OCI-LY7 (cell line): Measurements from ENCODE around the gene KCNN3. TPM values are rescaled to one million over a fixed set of nuclear protein-coding genes. Genes with fewer than 3 reads are reported as not detected.

ENCODE experiments used
- BruUV-seq: library from RNA; stranded (reverse); fragments of 400-500 nt; replicated peaks from 2 replicates; lab custom pipeline; 2021; lab: Mats Ljungman, UMichigan
- CTCF ChIA-PET: fragments of 300-600 bp; sonication (Branson Sonifier 250); formaldehyde crosslinking; loops from one replicate; lab custom pipeline; 2022; ENCODE audit warnings: antibody characterized with exemption; ENCODE audit not compliant: unreplicated experiment; lab: Charles Lee
- POLR2A ChIA-PET: fragments of 300-600 bp; sonication (Branson Sonifier 250); formaldehyde crosslinking; loops from one replicate; lab custom pipeline; 2022; ENCODE audit warnings: antibody characterized with exemption; lab: Charles Lee
- DNase-seq: peaks from one replicate; pipeline ENCODE4 v3.0.0-alpha.2; 2015; ENCODE audit warnings: low spot score
- H2AFZ ChIP-seq: fragments of 200-600 bp; sonication (generic), shearing (Covaris generic); 2 replicates; pipeline ENCODE4 v1.6.1; 2014; ENCODE audit warnings: mild to moderate bottlenecking, antibody characterized with exemption, low read length, moderate library complexity
- H3K27ac ChIP-seq: fragments of 200-600 bp; sonication (generic); 2 replicates; pipeline ENCODE4 v1.5.1; 2014; ENCODE audit warnings: mixed run types, low read depth, mild to moderate bottlenecking, moderate library complexity, low read length, inconsistent platforms; ENCODE audit not compliant: poor library complexity, severe bottlenecking
- H3K36me3 ChIP-seq: fragments of 200-600 bp; sonication (generic); 2 replicates; pipeline ENCODE4 v1.6.1; 2014; ENCODE audit warnings: mild to moderate bottlenecking, antibody characterized with exemption, low read length, moderate library complexity, mixed read lengths; ENCODE audit not compliant: insufficient read depth
- H3K4me1 ChIP-seq: fragments of 200-600 bp; sonication (generic); 2 replicates; pipeline ENCODE4 v1.5.1; 2014; ENCODE audit warnings: mild to moderate bottlenecking, low read length; ENCODE audit not compliant: insufficient read depth, poor library complexity, severe bottlenecking
- H3K4me2 ChIP-seq: fragments of 200-600 bp; sonication (generic); 2 replicates; pipeline ENCODE4 v1.6.1; 2014; ENCODE audit warnings: mild to moderate bottlenecking, low read length
- H3K4me3 ChIP-seq: fragments of 200-600 bp; sonication (generic); 2 replicates; pipeline ENCODE4 v1.5.1; 2014; ENCODE audit warnings: mild to moderate bottlenecking, low read depth, low read length; ENCODE audit not compliant: poor library complexity, severe bottlenecking
- H3K79me2 ChIP-seq: fragments of 200-600 bp; sonication (generic); 2 replicates; pipeline ENCODE4 v1.6.1; 2016; ENCODE audit warnings: low read depth, mild to moderate bottlenecking, low read length, moderate library complexity, mixed read lengths; ENCODE audit not compliant: insufficient read depth
- H3K9me2 ChIP-seq: fragments of 200-600 bp; sonication (generic); 2 replicates; pipeline ENCODE4 v1.6.1; 2016; ENCODE audit warnings: mild to moderate bottlenecking, low read length, mixed read lengths; ENCODE audit not compliant: insufficient read depth
- H3K9me3 ChIP-seq: fragments of 200-600 bp; sonication (generic); 2 replicates; pipeline ENCODE4 v1.6.1; 2014; ENCODE audit warnings: mild to moderate bottlenecking, mixed run types, low read length, mixed read lengths
- H4K20me1 ChIP-seq: fragments of 200-600 bp; sonication (generic); 2 replicates; pipeline ENCODE4 v1.6.1; 2014; ENCODE audit warnings: mild to moderate bottlenecking, antibody characterized with exemption, low read length, moderate library complexity, mixed read lengths; ENCODE audit not compliant: insufficient read depth
- CTCF ChIP-seq: fragments of 200-600 bp; sonication (generic); conservative IDR thresholded peaks from 2 replicates; pipeline ENCODE4 v1.5.1; 2014; ENCODE audit warnings: mild to moderate bottlenecking, antibody characterized with exemption, low read length, moderate library complexity, mixed read lengths
- EZH2phosphoT487 ChIP-seq: fragments of 200-600 bp; sonication (generic); IDR thresholded peaks from 2 replicates; pipeline ENCODE4 v1.6.1; 2018; ENCODE audit warnings: low read depth, borderline replicate concordance, mild to moderate bottlenecking, mixed run types, antibody characterized with exemption, low read length, moderate library complexity, mixed read lengths
- intact Hi-C: fragments of 100-400 bp; cut with micrococcal nuclease; formaldehyde crosslinking; loops from one replicate; pipeline ENCODE4 v1.10.0; 2022; ENCODE audit not compliant: unreplicated experiment
- total RNA-seq, 2 experiments: library from RNA; depleted of rRNA in 1 of 2; stranded (reverse); fragments of >200 nt in 1 of 2; shearing (Covaris generic) in 1 of 2; gene quantifications; 2 replicates each; pipeline ENCODE4 v1.2.3, GENCODE V29; 2014 to 2022

KCNN3 gene
- total RNA-seq, 2 experiments from 2014 or later: 14.8 to 50.8 TPM

DNA sequence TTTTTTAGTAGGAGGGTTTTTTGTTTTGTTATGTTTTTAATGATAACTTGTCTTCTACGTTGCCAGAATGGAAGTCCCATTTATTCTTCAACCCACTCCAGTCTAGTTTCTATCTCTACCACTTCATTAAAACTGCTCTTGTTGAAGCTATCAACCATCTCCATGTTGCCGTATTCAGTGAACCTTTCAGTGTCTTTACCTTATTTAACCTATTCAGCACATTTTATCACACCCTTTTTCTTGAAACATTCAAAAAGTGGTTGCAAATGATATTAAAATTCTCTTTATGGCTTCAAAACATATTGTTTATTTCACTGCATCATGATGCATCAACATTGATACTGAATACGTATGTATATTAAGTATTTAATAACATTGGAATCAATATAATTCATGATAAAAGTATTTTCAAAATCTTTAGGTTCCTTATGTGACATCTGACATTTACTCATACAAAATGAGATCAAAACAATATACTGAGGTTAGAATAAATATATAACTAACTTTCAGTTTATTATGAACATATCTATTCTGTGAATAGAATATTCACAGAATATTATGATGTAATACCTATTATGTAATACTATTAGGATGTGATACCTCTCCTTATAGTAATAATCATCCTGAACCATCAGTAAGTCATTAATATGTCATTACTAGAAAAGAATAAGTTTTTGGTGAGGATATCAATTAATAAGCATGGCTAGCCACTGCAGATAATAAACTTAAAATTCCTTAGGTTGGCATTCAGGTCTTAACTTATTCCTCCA, 210.1 kb downstream of the KCNN3 start:
- Histone ChIP-seq H3K36me3 (no peaks in the 10 kb centered on the region), H3K27ac (no peak overlapping the region), H3K4me2 (no peak overlapping the region), H2AFZ (no peak overlapping the region), H3K79me2 (no peaks in the 10 kb centered on the region), H3K4me3 (no peak overlapping the region), H3K9me3 (no peaks in the 10 kb centered on the region), H3K9me2 (no peaks in the 10 kb centered on the region), H3K4me1 (no peaks in the 10 kb centered on the region), H4K20me1 (no peaks in the 10 kb centered on the region)
- no peak for TF ChIP-seq CTCF
- TF ChIP-seq EZH2phosphoT487: no peak
- CTCF ChIA-PET: no interaction called here
- BruUV-seq: no TSS peak
- POLR2A ChIA-PET: interaction anchor here (0.5 kb wide), 1 partner anchor 44 kb away, joined by 3 read pairs; no protein-coding TSS in a partner anchor
- no peak for DNase-seq
- intact Hi-C loops: no loop called here

DNA sequence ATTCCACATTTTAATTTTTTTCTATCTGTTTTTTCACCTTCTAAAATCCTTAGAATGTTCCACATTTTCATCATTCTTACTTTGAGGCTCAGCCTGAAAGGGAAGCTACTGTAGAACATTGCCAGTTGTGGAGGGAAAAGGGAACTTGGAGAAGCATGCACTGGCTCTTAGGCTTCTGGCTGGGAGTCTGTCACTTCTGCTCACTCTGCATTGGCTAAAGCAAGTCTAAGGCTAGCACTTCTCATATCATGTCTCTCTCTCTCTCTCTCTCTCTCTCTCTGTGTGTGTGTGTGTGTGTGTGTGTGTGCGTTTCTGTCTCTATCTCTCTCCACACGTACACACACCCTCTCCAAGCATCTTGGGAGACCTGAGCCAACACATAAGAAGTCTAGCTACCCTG, 212.5 kb downstream of the KCNN3 start:
- BruUV-seq: no TSS peak
- POLR2A ChIA-PET: interaction anchor here (0.5 kb wide), 1 partner anchor 203 kb away, joined by 3 read pairs; no protein-coding TSS in a partner anchor

More for the DNA sequence above, 212.5 kb downstream of the KCNN3 start:
- Histone ChIP-seq H3K4me2 (no peak overlapping the region), H3K4me1 (no peaks in the 10 kb centered on the region), H3K9me2 (no peaks in the 10 kb centered on the region), H3K4me3 (no peak overlapping the region), H3K79me2 (no peaks in the 10 kb centered on the region), H3K9me3 (no peaks in the 10 kb centered on the region), H3K27ac (no peak overlapping the region), H2AFZ (no peak overlapping the region), H3K36me3 (no peaks in the 10 kb centered on the region), H4K20me1 (no peaks in the 10 kb centered on the region)
- no peak for DNase-seq
- TF ChIP-seq EZH2phosphoT487 (no peak), CTCF (no peak)
- intact Hi-C loops: no loop called here
- CTCF ChIA-PET: no interaction called here
